Mesothelial cell of epicardium (in vitro differentiated cells): Measurements from ENCODE around the gene XAGE5. TPM values are rescaled to one million over a fixed set of nuclear protein-coding genes. Genes with fewer than 3 reads are reported as not detected.
"Not testable (repeated sequence)": the region's sequence is repeated elsewhere in the genome, so short reads cannot be mapped to it uniquely, and the experiment has no call there.

Source experiments
- DNase-seq, 2 experiments: peaks; one replicate each; pipeline ENCODE4 v3.0.0; 2021; ENCODE audit warnings: low spot score in 2 of 2; ENCODE audit not compliant: unreplicated experiment in 2 of 2
- H3K27ac Mint-ChIP-seq: 2 replicates; pipeline ENCODE4 v1.8.0; 2021; ENCODE audit warnings: mixed read lengths
- H3K27me3 Mint-ChIP-seq: 2 replicates; pipeline ENCODE4 v1.8.0; 2021; ENCODE audit warnings: low read depth, mixed read lengths
- H3K36me3 Mint-ChIP-seq: 2 replicates; pipeline ENCODE4 v1.8.0; 2021; ENCODE audit warnings: mixed read lengths
- H3K4me1 Mint-ChIP-seq: 2 replicates; pipeline ENCODE4 v1.8.0; 2021; ENCODE audit warnings: mixed read lengths
- H3K4me3 Mint-ChIP-seq: 2 replicates; pipeline ENCODE4 v1.8.0; 2021; ENCODE audit warnings: mild to moderate bottlenecking, moderate library complexity, mixed read lengths
- H3K9me3 Mint-ChIP-seq: 2 replicates; pipeline ENCODE4 v1.8.0; 2021; ENCODE audit warnings: mixed read lengths
- total RNA-seq: library from RNA; stranded (reverse); gene quantifications from 3 replicates; pipeline ENCODE4 v1.2.1, GENCODE V29; 2021
- TF ChIP-seq, protein P1 (sequence below): fragments of 200-600 bp; sonication (generic); IDR thresholded peaks from one replicate; pipeline ENCODE4 v1.5.0; 2021; ENCODE audit warnings: antibody characterized with exemption; ENCODE audit not compliant: unreplicated experiment

Gene XAGE5
- total RNA-seq, 1 donor from 2014 or later: not detected

- DNase-seq: no peak
- peaks cover 23% of the 10 kb centered on the region for H3K9me3 Mint-ChIP-seq
- TF ChIP-seq, protein P1, sequence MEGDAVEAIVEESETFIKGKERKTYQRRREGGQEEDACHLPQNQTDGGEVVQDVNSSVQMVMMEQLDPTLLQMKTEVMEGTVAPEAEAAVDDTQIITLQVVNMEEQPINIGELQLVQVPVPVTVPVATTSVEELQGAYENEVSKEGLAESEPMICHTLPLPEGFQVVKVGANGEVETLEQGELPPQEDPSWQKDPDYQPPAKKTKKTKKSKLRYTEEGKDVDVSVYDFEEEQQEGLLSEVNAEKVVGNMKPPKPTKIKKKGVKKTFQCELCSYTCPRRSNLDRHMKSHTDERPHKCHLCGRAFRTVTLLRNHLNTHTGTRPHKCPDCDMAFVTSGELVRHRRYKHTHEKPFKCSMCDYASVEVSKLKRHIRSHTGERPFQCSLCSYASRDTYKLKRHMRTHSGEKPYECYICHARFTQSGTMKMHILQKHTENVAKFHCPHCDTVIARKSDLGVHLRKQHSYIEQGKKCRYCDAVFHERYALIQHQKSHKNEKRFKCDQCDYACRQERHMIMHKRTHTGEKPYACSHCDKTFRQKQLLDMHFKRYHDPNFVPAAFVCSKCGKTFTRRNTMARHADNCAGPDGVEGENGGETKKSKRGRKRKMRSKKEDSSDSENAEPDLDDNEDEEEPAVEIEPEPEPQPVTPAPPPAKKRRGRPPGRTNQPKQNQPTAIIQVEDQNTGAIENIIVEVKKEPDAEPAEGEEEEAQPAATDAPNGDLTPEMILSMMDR: no peak
- H3K27ac Mint-ChIP-seq: no peak overlapping the region
- no peaks in the 10 kb centered on the region for H3K27me3 Mint-ChIP-seq
- H3K4me1 Mint-ChIP-seq: no peaks in the 10 kb centered on the region
- no peaks in the 10 kb centered on the region for H3K36me3 Mint-ChIP-seq
- no peak overlapping the region for H3K4me3 Mint-ChIP-seq
Measured at GRCh38 chrX:52824608-52825007, 13.5 kb downstream of the XAGE5 start.

GRCh38 chrX:52830551-52830950 is 19.5 kb downstream of the XAGE5 start:
- no peaks in the 10 kb centered on the region for H3K27me3 Mint-ChIP-seq
- H3K4me3 Mint-ChIP-seq: no peak overlapping the region
- DNase-seq: no peak
- H3K4me1 Mint-ChIP-seq: no peaks in the 10 kb centered on the region
- H3K27ac Mint-ChIP-seq: no peak overlapping the region
- H3K36me3 Mint-ChIP-seq: no peaks in the 10 kb centered on the region
- H3K9me3 Mint-ChIP-seq: peaks cover 36% of the 10 kb centered on the region
- TF ChIP-seq, protein P1: no peak

- DNase-seq: no peak
Measured at GRCh38 chrX:52839137-52839536, 28.1 kb downstream of the XAGE5 start.

DNA sequence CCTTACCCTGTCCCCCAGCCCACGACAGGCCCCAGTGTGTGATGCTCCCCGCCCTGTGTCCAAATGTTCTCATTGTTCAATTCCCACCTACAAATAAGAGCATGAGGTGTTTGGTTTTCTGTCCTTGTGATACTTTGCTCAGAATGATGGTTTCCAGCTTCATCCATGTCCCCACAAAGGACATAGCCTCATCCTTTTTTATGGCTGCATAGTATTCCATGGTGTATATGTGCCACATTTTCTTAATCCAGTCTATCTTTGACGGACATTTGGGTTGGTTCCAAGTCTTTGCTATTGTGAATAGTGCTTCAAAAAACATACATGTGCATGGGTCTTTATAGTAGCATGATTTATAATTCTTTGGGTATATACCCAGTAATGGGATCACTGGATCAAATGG is 32.5 kb downstream of the XAGE5 start:
- Mint-ChIP-seq H3K9me3 (peaks cover 23% of the 10 kb centered on the region), H3K27me3 (peaks cover 16% of the 10 kb centered on the region)
- not testable (repeated sequence) for H3K4me1 Mint-ChIP-seq, H3K27ac Mint-ChIP-seq, DNase-seq, H3K4me3 Mint-ChIP-seq, H3K36me3 Mint-ChIP-seq

More at GRCh38 chrX:52839137-52839536, 28.1 kb downstream of the XAGE5 start:
- Mint-ChIP-seq H3K4me3 (no peak overlapping the region), H3K36me3 (no peaks in the 10 kb centered on the region), H3K27me3 (peaks cover 13% of the 10 kb centered on the region), H3K9me3 (peaks cover 5% of the 10 kb centered on the region), H3K27ac (no peak overlapping the region), H3K4me1 (no peaks in the 10 kb centered on the region)
- TF ChIP-seq, protein P1: no peak

DNA sequence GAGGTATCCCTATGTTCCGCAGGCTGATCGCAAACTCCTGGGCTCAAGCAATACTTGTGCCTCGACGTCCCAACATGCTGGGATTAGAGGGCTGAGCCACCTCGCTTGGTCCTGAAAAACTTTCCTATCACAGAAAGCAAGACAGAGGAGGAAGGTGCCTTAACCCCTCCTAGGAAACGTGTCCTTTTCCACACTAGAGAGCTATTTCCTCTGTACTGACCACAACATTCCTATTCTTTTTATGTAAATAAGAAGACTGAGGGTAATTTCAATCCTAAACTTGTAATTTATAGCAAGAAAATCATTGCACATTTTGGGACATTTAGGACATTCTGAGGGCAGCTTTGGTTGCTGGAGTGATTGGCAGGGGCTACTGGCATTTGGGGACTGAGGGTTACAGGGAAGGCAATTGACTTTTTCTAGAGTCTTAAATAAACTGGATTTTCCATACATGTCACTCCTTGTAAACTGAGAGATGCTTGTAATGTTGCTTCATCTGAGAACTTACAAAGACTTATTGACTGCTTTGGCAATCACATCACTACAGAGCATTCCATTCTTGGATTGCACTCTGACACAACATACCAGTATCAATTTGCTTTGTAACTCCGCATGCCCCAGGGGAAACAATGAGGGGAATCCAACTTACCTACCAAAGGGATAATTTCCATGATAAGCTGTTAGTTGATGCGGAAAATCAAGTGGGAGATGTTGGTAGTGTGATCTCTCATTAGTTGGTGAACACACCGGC is 41.2 kb downstream of the XAGE5 start:
- peaks cover 26% of the 10 kb centered on the region for H3K9me3 Mint-ChIP-seq
- no peak overlapping the region for H3K27ac Mint-ChIP-seq

GRCh38 chrX:52856991-52857525 is 46.0 kb downstream of the XAGE5 start:
- not testable (repeated sequence) for H3K4me3 Mint-ChIP-seq, DNase-seq, H3K27me3 Mint-ChIP-seq, H3K36me3 Mint-ChIP-seq, H3K27ac Mint-ChIP-seq, H3K4me1 Mint-ChIP-seq
- peaks cover 25% of the 10 kb centered on the region for H3K9me3 Mint-ChIP-seq

More for the DNA sequence above, 41.2 kb downstream of the XAGE5 start:
- no peaks in the 10 kb centered on the region for H3K4me1 Mint-ChIP-seq
- no peak for DNase-seq
- H3K4me3 Mint-ChIP-seq: no peak overlapping the region
- H3K36me3 Mint-ChIP-seq: no peaks in the 10 kb centered on the region
- H3K27me3 Mint-ChIP-seq: peaks cover 1% of the 10 kb centered on the region
- TF ChIP-seq, protein P1: no peak
